ENCODE measurements around the gene ZFYVE19. TPM values are rescaled to one million over a fixed set of nuclear protein-coding genes. Genes with fewer than 3 reads are reported as not detected.

The ZFYVE19 gene
- total RNA-seq, 1 donor from 2014 or later, result 39.3 TPM

DNA sequence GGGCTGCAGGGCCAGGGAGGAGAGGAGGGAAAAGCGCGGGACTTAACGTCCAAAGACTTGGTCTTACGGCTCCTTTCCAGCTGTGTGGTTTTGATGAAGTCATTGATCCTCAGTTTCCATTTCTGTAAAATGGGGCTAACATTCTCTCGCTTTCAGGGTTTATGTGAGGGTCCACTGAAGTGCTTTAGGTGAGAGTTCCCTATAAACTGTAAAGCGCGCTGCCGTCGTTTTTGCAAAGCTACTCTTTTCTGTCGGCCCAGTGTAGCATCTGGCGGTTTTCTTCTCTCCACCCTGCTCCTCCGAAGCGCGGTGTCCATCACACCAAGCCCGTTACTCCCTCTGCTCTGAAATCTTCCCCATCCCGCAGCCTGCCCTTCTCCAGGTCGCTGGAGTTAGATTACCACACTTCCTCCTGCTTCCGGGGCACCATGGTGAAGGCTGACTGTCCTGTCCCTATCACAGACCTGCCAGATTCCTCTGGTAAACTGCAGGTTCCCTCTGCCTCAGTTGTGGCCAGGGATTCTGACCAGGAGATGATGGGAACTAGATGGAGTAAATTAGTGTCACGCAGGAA is 1.1 kb downstream of the ZFYVE19 start:
- Mint-ChIP-seq H3K36me3 (ENCODE audit: low read depth) (peaks cover 27% of the 10 kb centered on the region), H3K4me3 (ENCODE audit: low read depth) (peak overlapping the region; percentile 96), H3K4me1 (ENCODE audit: low read depth) (peaks cover 18% of the 10 kb centered on the region), H3K27me3 (ENCODE audit: low read depth) (no peaks in the 10 kb centered on the region), H3K27ac (peak overlapping the region; percentile 63), H3K9me3 (no peaks in the 10 kb centered on the region)
- DNase-seq (ENCODE audit: low spot score), result no peak
- intact Hi-C loops (cut with micrococcal nuclease), result loop anchor here (1.0 kb wide), 5 partner anchors 36 to 423 kb away; partner anchors contain the start of genes CHP1, RMDN3, SPINT1 and VPS18

DNA sequence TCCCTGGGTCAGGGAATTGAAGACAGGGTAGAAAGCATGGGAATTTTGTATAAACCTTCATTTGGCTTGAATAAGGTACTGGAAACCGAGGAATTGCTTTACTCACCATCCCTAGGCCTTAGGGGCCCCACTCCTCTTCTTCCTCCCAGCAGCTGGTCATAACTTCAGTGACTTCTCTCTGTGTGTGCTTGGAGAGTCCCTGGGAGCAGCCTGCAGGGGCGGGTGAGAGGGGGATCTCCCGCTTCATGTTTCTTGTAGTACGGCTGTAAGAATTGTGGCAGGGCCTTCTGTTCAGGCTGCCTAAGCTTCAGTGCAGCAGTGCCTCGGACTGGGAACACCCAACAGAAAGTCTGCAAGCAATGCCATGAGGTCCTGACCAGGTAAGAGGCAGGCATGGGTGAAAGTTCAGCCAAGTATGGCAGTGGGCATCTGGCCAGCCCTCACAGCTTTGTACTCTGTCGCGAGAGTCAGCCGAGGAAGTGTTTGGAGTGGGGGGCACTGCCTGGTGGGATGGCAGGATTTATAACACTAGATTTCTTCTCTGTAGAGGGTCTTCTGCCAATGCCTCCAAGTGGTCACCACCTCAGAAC is 2.1 kb downstream of the ZFYVE19 start:
- DNase-seq (ENCODE audit: low spot score), result no peak
- Mint-ChIP-seq H3K27me3 (ENCODE audit: low read depth) (no peaks in the 10 kb centered on the region), H3K4me1 (ENCODE audit: low read depth) (peaks cover 18% of the 10 kb centered on the region), H3K27ac (no peak overlapping the region), H3K4me3 (ENCODE audit: low read depth) (peak overlapping the region; percentile 96), H3K36me3 (ENCODE audit: low read depth) (peaks cover 31% of the 10 kb centered on the region), H3K9me3 (no peaks in the 10 kb centered on the region)
- intact Hi-C loops (cut with micrococcal nuclease), result no loop called here

DNA sequence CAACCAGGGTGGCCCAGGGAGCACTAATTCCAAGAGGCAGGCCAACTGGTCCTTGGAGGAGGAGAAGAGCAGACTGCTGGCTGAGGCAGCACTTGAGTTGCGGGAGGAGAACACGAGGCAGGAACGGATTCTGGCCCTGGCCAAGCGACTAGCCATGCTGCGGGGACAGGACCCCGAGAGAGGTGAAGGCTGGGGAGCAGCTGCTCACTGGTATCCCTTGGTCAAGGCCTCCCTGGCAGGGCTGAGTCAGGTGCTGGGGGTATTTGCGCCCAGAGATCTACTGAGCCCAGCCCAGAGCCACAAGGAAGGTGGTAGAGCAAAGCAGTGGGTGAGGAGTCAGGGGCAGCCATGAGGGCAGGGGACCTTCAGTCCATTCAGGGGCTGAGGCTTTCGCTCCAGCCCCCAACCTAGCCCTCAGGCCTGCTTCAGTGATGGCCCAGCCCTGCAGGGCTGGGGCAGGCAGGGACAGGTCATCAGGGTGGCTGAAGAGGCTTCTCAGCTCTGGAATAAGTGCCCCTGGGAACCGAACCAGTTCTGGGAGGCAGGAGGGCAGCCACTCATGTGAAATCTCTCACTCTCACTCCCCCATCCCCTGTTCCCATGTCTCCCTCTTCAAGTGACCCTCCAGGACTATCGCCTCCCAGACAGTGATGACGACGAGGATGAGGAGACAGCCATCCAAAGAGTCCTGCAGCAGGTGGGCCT is 6.0 kb downstream of the ZFYVE19 start:
- Mint-ChIP-seq H3K4me3 (ENCODE audit: low read depth) (no peak overlapping the region), H3K9me3 (no peaks in the 10 kb centered on the region), H3K4me1 (ENCODE audit: low read depth) (peaks cover 13% of the 10 kb centered on the region), H3K27ac (no peak overlapping the region), H3K27me3 (ENCODE audit: low read depth) (no peaks in the 10 kb centered on the region), H3K36me3 (ENCODE audit: low read depth) (peaks cover 35% of the 10 kb centered on the region)
- no peak for DNase-seq (ENCODE audit: low spot score)
- intact Hi-C loops (cut with micrococcal nuclease), result no loop called here

DNA sequence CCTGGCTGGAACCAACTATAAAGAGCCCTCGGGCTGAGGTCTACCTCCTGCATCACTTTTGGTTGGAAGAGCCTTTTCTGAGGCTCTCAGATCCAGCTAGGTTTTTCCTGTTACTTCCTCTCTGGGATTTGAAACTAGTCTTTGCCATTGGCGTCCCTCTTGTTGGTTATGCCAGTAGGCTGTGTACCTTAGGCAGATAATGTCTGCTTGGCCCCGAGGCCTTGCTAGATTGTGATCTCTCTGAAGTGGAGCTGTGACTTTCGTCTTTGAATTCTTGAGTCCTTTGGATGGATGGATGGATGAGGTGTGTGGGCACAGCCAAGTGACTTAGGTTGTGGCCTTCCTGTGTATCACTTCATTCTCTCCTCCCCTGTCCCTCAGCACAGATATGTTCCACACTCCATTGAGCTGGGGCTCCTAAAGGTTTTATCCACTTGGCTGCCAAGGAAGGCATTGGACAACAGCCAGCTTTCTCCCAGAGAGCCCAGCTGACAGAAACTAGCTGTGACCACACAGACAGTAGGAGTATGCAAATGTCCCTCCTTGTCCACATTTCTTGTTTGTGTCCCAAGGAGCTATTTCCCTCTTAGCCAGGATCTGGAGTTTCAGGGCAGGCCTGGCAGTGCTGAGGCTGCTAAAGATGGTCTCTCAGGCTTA is 8.3 kb downstream of the ZFYVE19 start:
- H3K9me3 Mint-ChIP-seq, result no peaks in the 10 kb centered on the region
- peaks cover 27% of the 10 kb centered on the region for H3K36me3 Mint-ChIP-seq (ENCODE audit: low read depth)
- no peaks in the 10 kb centered on the region for H3K4me1 Mint-ChIP-seq (ENCODE audit: low read depth)
- no peak for DNase-seq (ENCODE audit: low spot score)
- no peak overlapping the region for H3K4me3 Mint-ChIP-seq (ENCODE audit: low read depth)
- no peaks in the 10 kb centered on the region for H3K27me3 Mint-ChIP-seq (ENCODE audit: low read depth)
- H3K27ac Mint-ChIP-seq, result no peak overlapping the region
- intact Hi-C loops (cut with micrococcal nuclease), result no loop called here

DNA sequence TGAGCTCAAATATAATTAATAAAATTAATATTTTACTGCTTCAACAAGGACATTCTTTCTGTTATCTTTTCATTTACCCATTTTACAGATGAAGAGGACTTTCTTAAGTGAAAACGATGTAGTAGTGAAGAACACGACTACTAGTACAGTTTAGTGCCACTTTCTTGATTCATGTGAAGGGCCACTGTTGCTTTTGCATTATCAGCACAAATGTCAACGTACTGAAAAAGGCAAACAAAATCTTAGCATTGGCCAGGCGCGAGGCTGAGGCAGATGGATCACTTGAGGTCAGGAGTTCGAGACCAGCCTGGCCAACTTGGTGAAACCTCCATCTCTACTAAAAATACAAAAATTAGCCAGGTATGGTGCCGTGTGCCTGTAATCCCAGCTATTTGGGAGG is 12.2 kb downstream of the ZFYVE19 start:
- Mint-ChIP-seq H3K36me3 (ENCODE audit: low read depth) (peaks cover 3% of the 10 kb centered on the region), H3K4me1 (ENCODE audit: low read depth) (no peaks in the 10 kb centered on the region), H3K27ac (no peak overlapping the region), H3K4me3 (ENCODE audit: low read depth) (no peak overlapping the region), H3K27me3 (ENCODE audit: low read depth) (peaks cover 2% of the 10 kb centered on the region), H3K9me3 (no peaks in the 10 kb centered on the region)
- no peak for DNase-seq (ENCODE audit: low spot score)
- intact Hi-C loops (cut with micrococcal nuclease), result no loop called here

DNA sequence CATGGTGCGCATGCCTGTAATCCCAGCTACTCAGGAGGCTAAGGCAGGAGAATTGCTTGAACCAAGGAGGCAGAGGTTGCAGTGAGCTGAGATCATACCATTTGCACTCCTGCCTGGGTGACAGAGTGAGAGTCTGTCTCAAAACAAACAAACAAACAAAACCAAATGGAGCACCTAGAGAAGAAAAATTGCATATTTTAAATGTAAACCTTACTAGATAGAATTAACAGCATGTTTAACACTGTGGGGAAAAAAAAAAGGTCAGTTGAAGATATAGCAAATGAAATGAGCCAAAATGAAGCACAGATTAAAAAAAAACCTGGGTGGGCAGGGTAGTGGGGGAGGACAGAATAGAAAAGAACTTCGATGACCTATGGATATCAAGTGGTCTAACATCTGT is 14.3 kb downstream of the ZFYVE19 start:
- Mint-ChIP-seq H3K4me3 (ENCODE audit: low read depth) (no peak overlapping the region), H3K4me1 (ENCODE audit: low read depth) (no peaks in the 10 kb centered on the region), H3K27ac (no peak overlapping the region), H3K36me3 (ENCODE audit: low read depth) (no peaks in the 10 kb centered on the region), H3K27me3 (ENCODE audit: low read depth) (peaks cover 2% of the 10 kb centered on the region), H3K9me3 (no peaks in the 10 kb centered on the region)
- DNase-seq (ENCODE audit: low spot score), result no peak
- intact Hi-C loops (cut with micrococcal nuclease), result no loop called here

DNA sequence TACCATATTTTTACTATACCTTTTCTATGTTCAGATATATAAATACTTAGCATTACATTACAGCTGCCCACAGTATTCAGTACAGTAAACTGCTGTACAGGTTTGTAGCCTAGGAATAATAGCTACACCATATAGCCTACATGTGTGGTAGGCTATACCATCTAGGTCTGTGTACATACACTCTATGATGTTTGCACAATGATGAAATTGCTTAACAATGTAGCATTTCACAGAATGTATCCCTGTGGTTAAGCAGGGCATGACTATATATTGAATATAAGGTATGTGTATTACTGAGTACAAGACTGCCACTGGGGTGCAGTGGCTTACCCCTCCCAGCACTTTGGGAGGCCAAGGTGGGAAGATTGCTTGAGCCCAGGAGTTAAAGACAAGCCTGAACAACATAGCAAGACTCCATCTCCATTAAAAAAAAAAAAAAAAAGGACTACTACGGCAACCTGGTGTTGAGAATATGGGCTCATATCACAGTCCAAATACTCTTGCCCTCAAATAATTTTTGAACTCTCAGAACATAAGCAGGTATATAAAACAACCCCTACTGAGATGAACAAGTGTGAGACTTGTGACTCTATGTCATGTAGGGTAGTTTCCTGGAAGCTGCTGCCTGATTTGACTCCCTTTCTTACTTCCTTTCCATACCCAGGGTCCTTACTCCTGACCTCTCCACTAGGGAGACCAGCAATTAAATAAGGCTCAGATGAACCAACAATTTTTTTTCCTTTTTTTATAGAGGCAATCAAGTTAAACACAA is 16.9 kb downstream of the ZFYVE19 start:
- no peak overlapping the region for H3K27ac Mint-ChIP-seq
- DNase-seq (ENCODE audit: low spot score), result no peak
- H3K9me3 Mint-ChIP-seq, result no peaks in the 10 kb centered on the region
- H3K4me3 Mint-ChIP-seq (ENCODE audit: low read depth), result no peak overlapping the region
- H3K27me3 Mint-ChIP-seq (ENCODE audit: low read depth), result peaks cover 2% of the 10 kb centered on the region
- no peaks in the 10 kb centered on the region for H3K36me3 Mint-ChIP-seq (ENCODE audit: low read depth)
- no peaks in the 10 kb centered on the region for H3K4me1 Mint-ChIP-seq (ENCODE audit: low read depth)
- intact Hi-C loops (cut with micrococcal nuclease), result no loop called here

DNA sequence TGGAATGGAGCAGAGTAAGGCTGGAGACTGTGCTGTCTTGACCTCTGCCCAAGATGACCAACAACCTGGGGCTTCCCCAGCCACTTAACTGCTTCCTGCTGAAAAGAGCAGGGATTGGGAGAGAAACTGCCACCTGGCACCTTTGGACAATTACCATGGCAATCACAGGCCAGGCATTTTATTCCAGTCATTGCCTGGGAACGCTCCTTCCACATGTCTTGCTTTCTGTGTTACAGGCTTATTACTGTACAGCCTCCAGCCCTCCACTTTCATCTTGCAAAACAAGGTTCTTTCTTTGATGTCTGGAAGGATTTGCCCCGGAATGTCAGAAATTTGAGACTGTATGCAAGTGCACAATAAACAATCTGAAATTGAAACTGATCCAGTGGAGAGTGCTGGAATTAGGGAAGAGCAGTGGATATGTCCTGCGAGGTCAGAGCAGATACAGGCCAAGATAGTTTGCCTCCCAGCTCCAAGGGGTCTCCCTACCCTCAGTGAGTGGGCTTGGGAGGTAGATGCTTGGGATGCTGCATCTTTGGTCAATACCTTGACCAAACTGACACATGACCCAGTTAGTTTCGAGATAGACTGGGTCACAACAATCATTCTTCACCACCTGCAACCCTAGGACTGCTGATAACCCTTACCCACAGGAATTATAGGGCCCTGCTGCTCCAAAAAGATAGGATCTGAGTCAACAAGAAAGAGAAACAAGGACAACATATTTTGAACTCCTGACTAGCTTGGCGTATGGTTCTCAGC is 19.0 kb downstream of the ZFYVE19 start:
- no peaks in the 10 kb centered on the region for H3K4me1 Mint-ChIP-seq (ENCODE audit: low read depth)

DNA sequence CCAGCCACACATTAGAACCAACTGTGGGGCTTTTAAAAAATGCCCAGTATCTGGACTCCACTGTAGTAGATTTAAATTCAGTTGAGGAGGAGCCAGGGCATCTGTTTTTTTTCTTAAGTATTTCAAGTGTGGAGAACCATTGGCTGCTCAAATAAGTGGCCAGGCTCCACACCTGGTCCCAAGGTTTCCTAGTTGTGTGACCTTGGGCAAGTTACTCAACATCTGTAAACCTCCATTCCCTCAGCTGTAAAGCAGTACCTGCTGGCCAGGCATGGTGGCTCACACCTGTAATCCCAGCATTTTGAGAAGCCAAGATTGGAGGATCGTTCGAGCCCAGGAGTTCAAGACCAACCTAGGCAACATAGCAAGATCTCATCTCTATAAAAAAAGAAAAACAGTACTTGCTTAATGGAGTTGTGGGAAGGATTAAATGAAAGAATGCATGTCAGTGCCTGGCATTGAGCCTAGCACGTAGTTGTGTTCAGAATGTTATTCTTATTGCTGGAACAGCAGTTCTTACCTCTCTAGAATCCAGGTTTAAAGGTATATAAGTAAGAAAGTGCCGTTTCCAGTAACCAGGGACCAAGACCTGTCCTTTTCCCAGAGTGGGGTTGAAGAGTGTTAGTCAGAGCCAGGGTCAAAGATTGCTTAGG is 19.7 kb downstream of the ZFYVE19 start:
- Mint-ChIP-seq H3K4me1 (ENCODE audit: low read depth) (no peaks in the 10 kb centered on the region), H3K9me3 (no peaks in the 10 kb centered on the region), H3K4me3 (ENCODE audit: low read depth) (no peak overlapping the region), H3K27me3 (ENCODE audit: low read depth) (no peaks in the 10 kb centered on the region), H3K36me3 (ENCODE audit: low read depth) (no peaks in the 10 kb centered on the region), H3K27ac (no peak overlapping the region)
- intact Hi-C loops (cut with micrococcal nuclease), result no loop called here
- no peak for DNase-seq (ENCODE audit: low spot score)

More for the DNA sequence above, 19.0 kb downstream of the ZFYVE19 start:
- intact Hi-C loops (cut with micrococcal nuclease), result no loop called here
- no peaks in the 10 kb centered on the region for H3K36me3 Mint-ChIP-seq (ENCODE audit: low read depth)
- H3K27ac Mint-ChIP-seq, result no peak overlapping the region
- no peaks in the 10 kb centered on the region for H3K27me3 Mint-ChIP-seq (ENCODE audit: low read depth)
- no peak for DNase-seq (ENCODE audit: low spot score)
- H3K9me3 Mint-ChIP-seq, result no peaks in the 10 kb centered on the region
- H3K4me3 Mint-ChIP-seq (ENCODE audit: low read depth), result no peak overlapping the region

DNA sequence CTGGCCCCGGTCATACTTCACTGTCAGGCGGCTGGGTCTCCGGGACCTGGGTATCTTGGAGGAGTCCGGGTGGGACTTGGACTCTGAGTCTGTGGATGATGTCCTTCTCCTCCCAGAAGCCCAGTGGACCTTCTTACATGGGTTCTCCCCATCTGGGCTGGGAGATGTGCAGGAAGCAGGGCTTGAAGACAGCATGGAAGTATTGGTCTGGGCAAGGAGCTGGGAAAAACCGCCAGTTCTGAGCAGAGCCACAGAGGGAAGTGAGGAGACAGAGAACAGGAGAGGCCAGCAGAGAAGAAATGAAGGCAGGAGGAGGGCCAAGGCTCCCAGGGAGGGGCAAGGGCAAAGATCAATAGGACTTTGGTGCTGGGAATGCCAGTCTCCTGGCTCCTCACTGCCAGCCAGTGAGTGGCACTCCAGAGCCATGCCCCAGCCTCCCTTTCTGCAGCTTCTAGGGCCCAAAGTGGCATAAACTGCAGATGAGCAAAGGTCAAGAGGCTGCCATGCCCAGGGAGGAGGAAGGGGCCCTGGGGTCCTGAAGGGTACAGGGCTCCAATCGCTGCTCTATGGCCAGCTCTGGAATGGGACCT is 21.7 kb downstream of the ZFYVE19 start, which contains the start of gene PPP1R14D:
Gene PPP1R14D, minus strand, starts transcription at position 262 of the 590 bp plus-strand sequence. Its CDS starts 67 bp downstream, at position 195.
- Mint-ChIP-seq H3K4me1 (ENCODE audit: low read depth) (no peaks in the 10 kb centered on the region), H3K36me3 (ENCODE audit: low read depth) (no peaks in the 10 kb centered on the region), H3K4me3 (ENCODE audit: low read depth) (no peak within 1 kb of the TSS), H3K9me3 (no peaks in the 10 kb centered on the region), H3K27ac (no peak within 1 kb of the TSS), H3K27me3 (ENCODE audit: low read depth) (no peaks in the 10 kb centered on the region)
- no peak for DNase-seq (ENCODE audit: low spot score)
- intact Hi-C loops (cut with micrococcal nuclease), result no loop called here

DNA sequence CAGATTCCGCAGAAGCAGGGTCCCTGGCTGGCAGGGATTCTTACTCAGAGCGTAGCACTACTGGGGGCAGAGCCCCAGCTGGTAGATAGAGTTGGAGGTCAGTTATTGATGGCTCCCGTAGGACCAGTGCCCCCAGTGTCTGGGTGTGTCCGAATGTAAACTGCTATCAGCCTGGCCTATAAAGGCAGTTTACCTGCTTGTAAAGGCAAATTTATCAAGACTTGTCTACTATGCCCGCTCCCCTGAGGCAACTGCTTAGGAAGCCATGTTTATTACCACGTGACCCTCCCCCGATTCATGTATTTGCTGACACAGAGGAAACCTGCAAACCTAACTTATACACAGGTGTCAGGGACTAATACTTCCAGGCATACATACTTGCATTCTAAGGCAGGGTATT is 22.2 kb downstream of the ZFYVE19 start:
- Mint-ChIP-seq H3K36me3 (ENCODE audit: low read depth) (no peaks in the 10 kb centered on the region), H3K4me3 (ENCODE audit: low read depth) (no peak overlapping the region), H3K27me3 (ENCODE audit: low read depth) (no peaks in the 10 kb centered on the region), H3K9me3 (no peaks in the 10 kb centered on the region), H3K27ac (no peak overlapping the region), H3K4me1 (ENCODE audit: low read depth) (no peaks in the 10 kb centered on the region)
- DNase-seq (ENCODE audit: low spot score), result no peak
- intact Hi-C loops (cut with micrococcal nuclease), result no loop called here

Data from activated T-helper 2 cell treated with anti-CD3 and anti-CD28 coated beads, Interferon-gamma antibody, Interleukin-2, Interleukin-4, amounts not matched to agents 10 μg/mL and 5 μg/mL and 100 μg/mL, durations not matched to agents 14 hours and 24 hours and 36 hours (primary cell).